ENCODE measurements around the gene OXA1L. TPM values are rescaled to one million over a fixed set of nuclear protein-coding genes. Genes with fewer than 3 reads are reported as not detected.
A peak's percentile ranks its signal among the peaks of the same experiment; 100 is the strongest.

The OXA1L gene
- total RNA-seq, 1 experiment from 2014 or later = 146 TPM

- ChIA-PET POLR2A (ENCODE audit: unreplicated experiment) (no interaction called here), CTCF (no interaction called here)
- ATAC-seq (no peak), DNase-seq (no peak)
- H3K4me3 ChIP-seq (ENCODE audit: low read length) = no peak overlapping the region
- intact Hi-C loops (cut with micrococcal nuclease) = no loop called here
- H3K79me2 ChIP-seq (ENCODE audit: low read length) = no peaks in the 10 kb centered on the region
- no peak overlapping the region for H3K4me2 ChIP-seq (ENCODE audit: low read length)
- BruUV-seq (replicated peaks) = no TSS peak
- H3K36me3 ChIP-seq (ENCODE audit: low read depth, low read length) = no peaks in the 10 kb centered on the region
- no peaks in the 10 kb centered on the region for H3F3A ChIP-seq (ENCODE audit: low read length, unreplicated experiment)
- no peak overlapping the region for H2AFZ ChIP-seq (ENCODE audit: low read length)
- H3K27ac ChIP-seq (ENCODE audit: low read length) = no peak overlapping the region
- 0 out of 2 replicates have a peak, but pooled peaks cover 4% of the 10 kb centered on the region for H3K4me1 ChIP-seq (ENCODE audit: insufficient read depth, low read length)
- no peak for TF ChIP-seq EZH2phosphoT487 (IDR thresholded peaks at IDR 0.05; ENCODE audit: borderline replicate concordance, low read length)
- no peak for TF ChIP-seq CTCF (conservative IDR thresholded peaks at IDR 0.05; ENCODE audit: low read depth, low read length)
- no peak for TF ChIP-seq EZH2 (IDR thresholded peaks at IDR 0.05; ENCODE audit: low read length, unreplicated experiment)
- no peak overlapping the region for H3K9ac ChIP-seq (ENCODE audit: low read length)
- H4K20me1 ChIP-seq (ENCODE audit: low read length) = no peaks in the 10 kb centered on the region
- H3K9me2 ChIP-seq (replicated peaks; ENCODE audit: low read length) = no peaks in the 10 kb centered on the region
- H3K9me3 ChIP-seq (ENCODE audit: low read length) = no peaks in the 10 kb centered on the region
- H3K27me3 ChIP-seq (ENCODE audit: low read length) = no peaks in the 10 kb centered on the region
These were observed 13.7 kb downstream of the OXA1L start for GRCh38 chr14:22780105-22780679.

GRCh38 chr14:22780941-22781300, 14.4 kb downstream of the OXA1L start:
- POLR2A ChIA-PET (ENCODE audit: unreplicated experiment) = no interaction called here
- no TSS peak for BruUV-seq (replicated peaks)
- no peak overlapping the region for H3K4me2 ChIP-seq (ENCODE audit: low read length)
- 0 out of 2 replicates have a peak, but pooled peaks cover 4% of the 10 kb centered on the region for H3K4me1 ChIP-seq (ENCODE audit: insufficient read depth, low read length)
- H3K36me3 ChIP-seq (ENCODE audit: low read depth, low read length) = no peaks in the 10 kb centered on the region
- H2AFZ ChIP-seq (ENCODE audit: low read length) = no peak overlapping the region
- intact Hi-C loops (cut with micrococcal nuclease) = no loop called here
- no peaks in the 10 kb centered on the region for H3F3A ChIP-seq (ENCODE audit: low read length, unreplicated experiment)
- DNase-seq (no peak), ATAC-seq (no peak)
- no peak overlapping the region for H3K9ac ChIP-seq (ENCODE audit: low read length)
- no peaks in the 10 kb centered on the region for H3K9me3 ChIP-seq (ENCODE audit: low read length)
- TF ChIP-seq EZH2phosphoT487 (IDR thresholded peaks at IDR 0.05; ENCODE audit: borderline replicate concordance, low read length) (no peak), EZH2 (IDR thresholded peaks at IDR 0.05; ENCODE audit: low read length, unreplicated experiment) (no peak), CTCF (conservative IDR thresholded peaks at IDR 0.05; ENCODE audit: low read depth, low read length) (no peak)
- no peak overlapping the region for H3K4me3 ChIP-seq (ENCODE audit: low read length)
- no peaks in the 10 kb centered on the region for H4K20me1 ChIP-seq (ENCODE audit: low read length)
- no peaks in the 10 kb centered on the region for H3K9me2 ChIP-seq (replicated peaks; ENCODE audit: low read length)
- H3K27me3 ChIP-seq (ENCODE audit: low read length) = no peaks in the 10 kb centered on the region
- no peak overlapping the region for H3K27ac ChIP-seq (ENCODE audit: low read length)
- no peaks in the 10 kb centered on the region for H3K79me2 ChIP-seq (ENCODE audit: low read length)
- CTCF ChIA-PET = no interaction called here

GRCh38 chr14:22781301-22781991, 15.0 kb downstream of the OXA1L start:
- intact Hi-C loops (cut with micrococcal nuclease) = no loop called here
- POLR2A ChIA-PET (ENCODE audit: unreplicated experiment) = interaction anchor here (0.5 to 0.6 kb wide), 2 partner anchors 64 to 138 kb away, joined by 3 to 12 read pairs; no protein-coding TSS in a partner anchor
- H2AFZ ChIP-seq (ENCODE audit: low read length) = no peak overlapping the region

More at GRCh38 chr14:22781301-22781991, 15.0 kb downstream of the OXA1L start:
- no peaks in the 10 kb centered on the region for H3K36me3 ChIP-seq (ENCODE audit: low read depth, low read length)
- ATAC-seq = peak; percentile 68; the same call in 1 of the 2 replicates
- TF ChIP-seq CTCF (conservative IDR thresholded peaks at IDR 0.05; ENCODE audit: low read depth, low read length) (no peak), EZH2 (IDR thresholded peaks at IDR 0.05; ENCODE audit: low read length, unreplicated experiment) (no peak), EZH2phosphoT487 (IDR thresholded peaks at IDR 0.05; ENCODE audit: borderline replicate concordance, low read length) (no peak)
- no peak overlapping the region for H3K27ac ChIP-seq (ENCODE audit: low read length)
- no peaks in the 10 kb centered on the region for H3K9me3 ChIP-seq (ENCODE audit: low read length)
- no peaks in the 10 kb centered on the region for H3K79me2 ChIP-seq (ENCODE audit: low read length)
- CTCF ChIA-PET = interaction anchor here (0.8 to 1.0 kb wide), 2 partner anchors 72 to 128 kb away, joined by 3 read pairs; no protein-coding TSS in a partner anchor
- no peaks in the 10 kb centered on the region for H4K20me1 ChIP-seq (ENCODE audit: low read length)
- no peaks in the 10 kb centered on the region for H3F3A ChIP-seq (ENCODE audit: low read length, unreplicated experiment)
- DNase-seq = peak; percentile 45
- H3K9ac ChIP-seq (ENCODE audit: low read length) = no peak overlapping the region
- H3K4me3 ChIP-seq (ENCODE audit: low read length) = no peak overlapping the region
- no peaks in the 10 kb centered on the region for H3K9me2 ChIP-seq (replicated peaks; ENCODE audit: low read length)
- no TSS peak for BruUV-seq (replicated peaks)
- 0 out of 2 replicates have a peak, but pooled peaks cover 4% of the 10 kb centered on the region for H3K4me1 ChIP-seq (ENCODE audit: insufficient read depth, low read length)
- H3K4me2 ChIP-seq (ENCODE audit: low read length) = no peak overlapping the region
- H3K27me3 ChIP-seq (ENCODE audit: low read length) = no peaks in the 10 kb centered on the region

All from PC-3 (cell line).